MM.1S (cell line): ENCODE measurements around the gene C10orf143.
"Not testable (repeated sequence)": the region's sequence is repeated elsewhere in the genome, so short reads cannot be mapped to it uniquely, and the experiment has no call there.

Source experiments
- DNase-seq: peaks from one replicate; pipeline ENCODE4 v3.0.0-alpha.2; 2015
- H2AFZ ChIP-seq: fragments of 300-600 bp; sonication (generic); 2 replicates; pipeline ENCODE4 v1.6.0; 2016; ENCODE audit warnings: antibody characterized with exemption, low read length
- H3F3A ChIP-seq: fragments of 300-600 bp; sonication (generic); 2 replicates; pipeline ENCODE4 v1.6.1; 2016; ENCODE audit warnings: mild to moderate bottlenecking, antibody characterized with exemption, low read length, moderate library complexity, mixed read lengths; ENCODE audit not compliant: insufficient read depth
- H3K27ac ChIP-seq: fragments of 300-600 bp; sonication (generic); 2 replicates; pipeline ENCODE4 v1.5.1; 2016; ENCODE audit warnings: mild to moderate bottlenecking, low read length
- H3K27me3 ChIP-seq: fragments of 300-600 bp; sonication (generic); replicated peaks from 2 replicates; pipeline ENCODE4 v1.6.0; 2016; ENCODE audit warnings: low read length; ENCODE audit not compliant: insufficient read depth
- H3K36me3 ChIP-seq: fragments of 300-600 bp; sonication (generic); replicated peaks from 2 replicates; pipeline ENCODE4 v1.6.1; 2016; ENCODE audit warnings: mild to moderate bottlenecking, low read length, mixed read lengths; ENCODE audit not compliant: insufficient read depth
- H3K4me1 ChIP-seq: fragments of 300-600 bp; sonication (generic); 2 replicates; pipeline ENCODE4 v1.6.1; 2016; ENCODE audit warnings: low read length, mixed read lengths
- H3K4me2 ChIP-seq: fragments of 300-600 bp; sonication (generic); 2 replicates; pipeline ENCODE4 v1.6.0; 2016; ENCODE audit warnings: low read depth, low read length
- H3K4me3 ChIP-seq: fragments of 300-600 bp; sonication (generic); 2 replicates; pipeline ENCODE4 v1.5.1; 2016; ENCODE audit warnings: low read length, mixed read lengths
- H3K79me2 ChIP-seq: fragments of 300-600 bp; sonication (generic); 2 replicates; pipeline ENCODE4 v1.6.1; 2016; ENCODE audit warnings: mixed run types, low read length, mixed read lengths
- H3K9ac ChIP-seq: fragments of 300-600 bp; sonication (generic); 2 replicates; pipeline ENCODE4 v1.6.1; 2016; ENCODE audit warnings: low read length, mixed read lengths
- H3K9me2 ChIP-seq: fragments of 300-600 bp; sonication (generic); replicated peaks from 2 replicates; pipeline ENCODE4 v1.6.1; 2016; ENCODE audit warnings: mild to moderate bottlenecking, low read length, mixed read lengths; ENCODE audit not compliant: insufficient read depth
- H3K9me3 ChIP-seq: fragments of 300-600 bp; sonication (generic); replicated peaks from 2 replicates; pipeline ENCODE4 v1.6.1; 2016; ENCODE audit warnings: mild to moderate bottlenecking, low read length, mixed read lengths; ENCODE audit not compliant: insufficient read depth
- H4K20me1 ChIP-seq: fragments of 300-600 bp; sonication (generic); 2 replicates; pipeline ENCODE4 v1.6.1; 2016; ENCODE audit warnings: mild to moderate bottlenecking, low read length, moderate library complexity, mixed read lengths; ENCODE audit not compliant: insufficient read depth
- CTCF ChIP-seq: fragments of 300-600 bp; sonication (generic); IDR thresholded peaks from 2 replicates; pipeline ENCODE4 v1.5.1; 2016; ENCODE audit warnings: antibody characterized with exemption, low read length, mixed read lengths
- EZH2 ChIP-seq: fragments of 300-600 bp; sonication (generic); optimal IDR thresholded peaks from 2 replicates; pipeline ENCODE3; 2017; ENCODE audit warnings: low read depth, mild to moderate bottlenecking, antibody characterized with exemption, low read length, mixed read lengths
- EZH2phosphoT487 ChIP-seq: fragments of 300-600 bp; sonication (generic); IDR thresholded peaks from 2 replicates; pipeline ENCODE4 v1.6.1; 2018; ENCODE audit warnings: antibody characterized with exemption, low read length

The C10orf143 gene

GRCh38 chr10:130121486-130122079 is 11.0 kb upstream of the C10orf143 start:
- H2AFZ ChIP-seq: no peak overlapping the region
- no peak for DNase-seq
- no peaks in the 10 kb centered on the region for H3K79me2 ChIP-seq
- no peak for TF ChIP-seq CTCF
- no peak for TF ChIP-seq EZH2phosphoT487
- TF ChIP-seq EZH2: no peak
- no peaks in the 10 kb centered on the region for H3K36me3 ChIP-seq
- no peaks in the 10 kb centered on the region for H3F3A ChIP-seq
- no peak overlapping the region for H3K4me2 ChIP-seq
- no peaks in the 10 kb centered on the region for H3K4me1 ChIP-seq
- no peak overlapping the region for H3K4me3 ChIP-seq
- no peak overlapping the region for H3K27ac ChIP-seq
- H3K9me3 ChIP-seq: no peaks in the 10 kb centered on the region
- no peaks in the 10 kb centered on the region for H4K20me1 ChIP-seq
- H3K9me2 ChIP-seq: no peaks in the 10 kb centered on the region
- no peak overlapping the region for H3K9ac ChIP-seq
- no peaks in the 10 kb centered on the region for H3K27me3 ChIP-seq

GRCh38 chr10:130117535-130117934 is 6.9 kb upstream of the C10orf143 start:
- not testable (repeated sequence) for DNase-seq, H3F3A ChIP-seq, H3K9me3 ChIP-seq, H3K27ac ChIP-seq, H3K4me1 ChIP-seq, H3K4me3 ChIP-seq, H3K4me2 ChIP-seq, H3K9me2 ChIP-seq, H3K27me3 ChIP-seq, H3K36me3 ChIP-seq, H4K20me1 ChIP-seq, H2AFZ ChIP-seq, H3K79me2 ChIP-seq, H3K9ac ChIP-seq

GRCh38 chr10:130116942-130117341 is 6.3 kb upstream of the C10orf143 start:
- not testable (repeated sequence) for H3K27me3 ChIP-seq, H2AFZ ChIP-seq, H3K27ac ChIP-seq, DNase-seq, H3F3A ChIP-seq, H3K9me3 ChIP-seq, H3K9ac ChIP-seq, H3K79me2 ChIP-seq, H3K4me3 ChIP-seq, H3K36me3 ChIP-seq, H4K20me1 ChIP-seq, H3K4me2 ChIP-seq, H3K9me2 ChIP-seq, H3K4me1 ChIP-seq

- Histone ChIP-seq H3K36me3 (no peaks in the 10 kb centered on the region), H3K4me2 (no peak overlapping the region), H3K27me3 (no peaks in the 10 kb centered on the region), H4K20me1 (no peaks in the 10 kb centered on the region), H3K79me2 (peaks cover 16% of the 10 kb centered on the region), H3K9me2 (no peaks in the 10 kb centered on the region), H3K4me3 (no peak overlapping the region), H3K4me1 (peaks cover 6% of the 10 kb centered on the region; the same call in 1 of the 2 replicates), H3K9me3 (no peaks in the 10 kb centered on the region), H3K27ac (no peak overlapping the region), H3K9ac (no peak overlapping the region), H3F3A (no peaks in the 10 kb centered on the region), H2AFZ (no peak overlapping the region)
- TF ChIP-seq CTCF: no peak
- no peak for TF ChIP-seq EZH2phosphoT487
- TF ChIP-seq EZH2: no peak
- DNase-seq: no peak
These were observed 2.2 kb upstream of the C10orf143 start for GRCh38 chr10:130112821-130113220.
